Trophoblast cell (in vitro differentiated cells and primary cell): ENCODE results near the gene GPR142.

Source experiments
- DNase-seq, 2 donors: peaks; one replicate each; pipeline ENCODE4 v3.0.0-alpha.2; 2016
- H2AFZ ChIP-seq: 2 replicates; pipeline ENCODE4 v1.6.1; 2013; ENCODE audit warnings: low read length, moderate library complexity, mild to moderate bottlenecking; ENCODE audit not compliant: insufficient read depth, poor library complexity
- H2AK5ac ChIP-seq: 2 replicates; pipeline ENCODE4 v1.6.1; 2013; ENCODE audit warnings: mild to moderate bottlenecking, low read length
- H2BK120ac ChIP-seq: 2 replicates; pipeline ENCODE4 v1.6.1; 2013; ENCODE audit warnings: low read length, mild to moderate bottlenecking, moderate library complexity; ENCODE audit not compliant: insufficient read depth, poor library complexity
- H2BK12ac ChIP-seq: 2 replicates; pipeline ENCODE4 v1.6.1; 2013; ENCODE audit warnings: mild to moderate bottlenecking, low read length, moderate library complexity
- H2BK5ac ChIP-seq: 2 replicates; pipeline ENCODE4 v1.6.1; 2013; ENCODE audit warnings: low read length, low read depth, moderate library complexity, mild to moderate bottlenecking; ENCODE audit not compliant: poor library complexity
- H3K14ac ChIP-seq: 2 replicates; pipeline ENCODE4 v1.6.1; 2013; ENCODE audit warnings: mild to moderate bottlenecking, low read length
- H3K18ac ChIP-seq: 2 replicates; pipeline ENCODE4 v1.6.1; 2013; ENCODE audit warnings: mild to moderate bottlenecking, low read length
- H3K23ac ChIP-seq: 2 replicates; pipeline ENCODE4 v1.6.1; 2013; ENCODE audit warnings: low read length
- H3K27ac ChIP-seq: 2 replicates; pipeline ENCODE4 v1.5.1; 2013; ENCODE audit warnings: low read depth, mild to moderate bottlenecking, inconsistent platforms, low read length, moderate library complexity
- H3K27me3 ChIP-seq: 2 replicates; pipeline ENCODE4 v1.6.1; 2013; ENCODE audit warnings: inconsistent platforms, mild to moderate bottlenecking, low read length, moderate library complexity; ENCODE audit not compliant: insufficient read depth
- H3K36me3 ChIP-seq, 2 experiments: 1 replicate in 1 of 2; 2 replicates in 1 of 2; pipeline ENCODE4 v1.6.1; 2013; ENCODE audit warnings: low read length in 2 of 2, mild to moderate bottlenecking in 2 of 2, moderate library complexity in 1 of 2; ENCODE audit not compliant: insufficient read depth in 2 of 2, control insufficient read depth in 1 of 2
- H3K4ac ChIP-seq: 2 replicates; pipeline ENCODE4 v1.6.1; 2013; ENCODE audit warnings: low read depth, mild to moderate bottlenecking, low read length, moderate library complexity
- H3K4me1 ChIP-seq, 2 experiments: 1 replicate in 1 of 2; 2 replicates in 1 of 2; pipeline ENCODE4 v1.6.1; 2013; ENCODE audit warnings: low read length in 2 of 2, mild to moderate bottlenecking in 2 of 2, moderate library complexity in 1 of 2; ENCODE audit not compliant: insufficient read depth in 2 of 2, control insufficient read depth in 1 of 2
- H3K4me2 ChIP-seq: 2 replicates; pipeline ENCODE4 v1.6.1; 2013; ENCODE audit warnings: inconsistent platforms, mild to moderate bottlenecking, low read length, moderate library complexity
- H3K4me3 ChIP-seq: 2 replicates; pipeline ENCODE4 v1.5.1; 2013; ENCODE audit warnings: mild to moderate bottlenecking, low read depth, low read length, inconsistent platforms
- H3K79me1 ChIP-seq: one replicate; pipeline ENCODE4 v1.6.1; 2013; ENCODE audit warnings: low read length
- H3K79me2 ChIP-seq: 2 replicates; pipeline ENCODE4 v1.6.1; 2013; ENCODE audit warnings: low read length, mild to moderate bottlenecking; ENCODE audit not compliant: control insufficient read depth, insufficient read depth, poor library complexity
- H3K9ac ChIP-seq: 2 replicates; pipeline ENCODE4 v1.6.1; 2013; ENCODE audit warnings: mild to moderate bottlenecking, low read length
- H3K9me3 ChIP-seq: 2 replicates; pipeline ENCODE4 v1.6.1; 2013; ENCODE audit warnings: low read depth, mild to moderate bottlenecking, control low read depth, inconsistent platforms, low read length; ENCODE audit not compliant: insufficient read depth
- H4K12ac ChIP-seq: 2 replicates; pipeline ENCODE4 v1.6.1; 2013; ENCODE audit warnings: low read depth, mild to moderate bottlenecking, low read length, moderate library complexity
- H4K8ac ChIP-seq: 2 replicates; pipeline ENCODE4 v1.6.1; 2013; ENCODE audit warnings: low read depth, mild to moderate bottlenecking, low read length, moderate library complexity
- H4K91ac ChIP-seq: one replicate; pipeline ENCODE4 v1.6.1; 2013; ENCODE audit warnings: low read depth, mild to moderate bottlenecking, low read length, moderate library complexity
- WGBS: extraction: QIAGEN DNeasy Blood & Tissue Kit; methylation state at CpG from one replicate; pipeline ENCODE4 v1.1.7; 2013; ENCODE audit warnings: missing lambda C conversion rate; ENCODE audit not compliant: insufficient read length, insufficient coverage; ENCODE audit errors: extremely low coverage; 5-methylcytosine and 5-hydroxymethylcytosine counted together

The GPR142 gene

GRCh38 chr17:74350486-74350885, 16.8 kb upstream of the GPR142 start:
- H3K9me3 ChIP-seq, result peaks cover 4% of the 10 kb centered on the region
- no peak overlapping the region for H3K27ac ChIP-seq
- no peak overlapping the region for H3K9ac ChIP-seq
- no peak overlapping the region for H2BK12ac ChIP-seq
- no peak overlapping the region for H2BK5ac ChIP-seq
- H3K79me1 ChIP-seq, result no peaks in the 10 kb centered on the region
- H3K36me3 ChIP-seq, result no peaks in the 10 kb centered on the region
- peaks cover 20% of the 10 kb centered on the region for H3K27me3 ChIP-seq
- no peak overlapping the region for H2AFZ ChIP-seq
- no peak overlapping the region for H3K18ac ChIP-seq
- no peak overlapping the region for H2AK5ac ChIP-seq
- no peak overlapping the region for H3K4me2 ChIP-seq
- H2BK120ac ChIP-seq, result no peak overlapping the region
- H3K23ac ChIP-seq, result no peak overlapping the region
- H3K4me3 ChIP-seq, result no peak overlapping the region
- H4K91ac ChIP-seq, result no peak overlapping the region
- H4K12ac ChIP-seq, result no peak overlapping the region
- no CpG with 5 or more reads among the region's 20 CpGs for WGBS
- no peak overlapping the region for H3K4ac ChIP-seq
- no peak overlapping the region for H3K14ac ChIP-seq
- no peaks in the 10 kb centered on the region for H3K4me1 ChIP-seq
- H4K8ac ChIP-seq, result no peak overlapping the region
- no peak for DNase-seq
- H3K79me2 ChIP-seq, result no peaks in the 10 kb centered on the region

- Histone ChIP-seq H4K91ac (no peak overlapping the region), H3K4me1 (no peaks in the 10 kb centered on the region), H4K12ac (no peak overlapping the region), H3K79me1 (no peaks in the 10 kb centered on the region), H3K36me3 (no peaks in the 10 kb centered on the region), H2BK5ac (no peak overlapping the region), H3K4ac (no peak overlapping the region), H3K9ac (no peak overlapping the region), H3K23ac (no peak overlapping the region), H2AFZ (no peak overlapping the region), H2BK12ac (no peak overlapping the region), H3K27ac (no peak overlapping the region), H3K9me3 (peaks cover 4% of the 10 kb centered on the region), H3K18ac (no peak overlapping the region), H3K4me3 (no peak overlapping the region), H2AK5ac (no peak overlapping the region), H2BK120ac (no peak overlapping the region), H4K8ac (no peak overlapping the region), H3K79me2 (no peaks in the 10 kb centered on the region), H3K4me2 (peak overlapping the region; percentile 20), H3K14ac (no peak overlapping the region), H3K27me3 (peaks cover 20% of the 10 kb centered on the region)
- no peak for DNase-seq
- WGBS, result no CpG with 5 or more reads among the region's 55 CpGs
Observed at GRCh38 chr17:74351552-74352210, 15.6 kb upstream of the GPR142 start.

- no CpG with 5 or more reads among the region's 10 CpGs for WGBS
- no peak overlapping the region for H2AK5ac ChIP-seq
- no peaks in the 10 kb centered on the region for H3K4me1 ChIP-seq
- H3K4ac ChIP-seq, result no peak overlapping the region
- H3K23ac ChIP-seq, result no peak overlapping the region
- no peak overlapping the region for H2BK12ac ChIP-seq
- no peaks in the 10 kb centered on the region for H3K79me1 ChIP-seq
- H3K14ac ChIP-seq, result no peak overlapping the region
- no peak overlapping the region for H3K18ac ChIP-seq
- no peak overlapping the region for H3K27ac ChIP-seq
- no peak for DNase-seq
- peaks cover 4% of the 10 kb centered on the region for H3K9me3 ChIP-seq
- no peak overlapping the region for H4K91ac ChIP-seq
- no peaks in the 10 kb centered on the region for H3K36me3 ChIP-seq
- no peak overlapping the region for H3K4me2 ChIP-seq
- H3K9ac ChIP-seq, result no peak overlapping the region
- no peak overlapping the region for H2BK5ac ChIP-seq
- no peak overlapping the region for H2BK120ac ChIP-seq
- H3K27me3 ChIP-seq, result peaks cover 20% of the 10 kb centered on the region
- H2AFZ ChIP-seq, result no peak overlapping the region
- H3K79me2 ChIP-seq, result no peaks in the 10 kb centered on the region
- H4K12ac ChIP-seq, result no peak overlapping the region
- no peak overlapping the region for H3K4me3 ChIP-seq
- no peak overlapping the region for H4K8ac ChIP-seq
Observed at GRCh38 chr17:74353446-74354060, 13.8 kb upstream of the GPR142 start.

- H3K23ac ChIP-seq, result no peak overlapping the region
- no peak overlapping the region for H2BK12ac ChIP-seq
- H2BK5ac ChIP-seq, result no peak overlapping the region
- no peak for DNase-seq
- no peaks in the 10 kb centered on the region for H3K36me3 ChIP-seq
- peaks cover 4% of the 10 kb centered on the region for H3K9me3 ChIP-seq
- no peak overlapping the region for H3K4ac ChIP-seq
- no peak overlapping the region for H3K4me3 ChIP-seq
- no peak overlapping the region for H3K14ac ChIP-seq
- no peak overlapping the region for H2AFZ ChIP-seq
- H3K4me1 ChIP-seq, result no peaks in the 10 kb centered on the region
- H3K4me2 ChIP-seq, result no peak overlapping the region
- no peak overlapping the region for H3K27ac ChIP-seq
- no peak overlapping the region for H4K8ac ChIP-seq
- no peak overlapping the region for H2BK120ac ChIP-seq
- WGBS, result no CpG with 5 or more reads among the region's 29 CpGs
- no peak overlapping the region for H4K12ac ChIP-seq
- H3K18ac ChIP-seq, result no peak overlapping the region
- H3K79me1 ChIP-seq, result no peaks in the 10 kb centered on the region
- H3K9ac ChIP-seq, result no peak overlapping the region
- H3K79me2 ChIP-seq, result no peaks in the 10 kb centered on the region
- peaks cover 20% of the 10 kb centered on the region for H3K27me3 ChIP-seq
- no peak overlapping the region for H4K91ac ChIP-seq
- no peak overlapping the region for H2AK5ac ChIP-seq
Observed at GRCh38 chr17:74354123-74354522, 13.2 kb upstream of the GPR142 start.
